IMR-90 (cell line): ENCODE measurements around the gene BCL2L15. TPM values are rescaled to one million over a fixed set of nuclear protein-coding genes. Genes with fewer than 3 reads are reported as not detected.

ENCODE experiments used
- ATAC-seq: fragments of 200-7000 bp; cut with Tn5 transposase; 2 replicates; pipeline ENCODE4 v1.9.1; 2020; ENCODE audit warnings: low read depth, mild to moderate bottlenecking, moderate library complexity
- BruUV-seq: library from RNA; stranded (reverse); fragments of 400-500 nt; replicated peaks from 2 replicates; lab custom pipeline; 2021; lab: Mats Ljungman, UMichigan
- CTCF ChIA-PET: fragments of 300-600 bp; formaldehyde crosslinking; extraction: SDS; loops from one replicate; lab custom pipeline; 2021; ENCODE audit warnings: antibody characterized with exemption; lab: Yijun Ruan, JAX
- POLR2A ChIA-PET: fragments of 300-600 bp; sonication (Branson Sonifier 250); formaldehyde crosslinking; loops from one replicate; lab custom pipeline; 2022; ENCODE audit warnings: antibody characterized with exemption; ENCODE audit not compliant: unreplicated experiment; lab: Charles Lee
- DNase-seq: peaks from one replicate; pipeline ENCODE4 v3.0.0; 2013
- H2AFZ ChIP-seq: replicated peaks from 2 replicates; pipeline ENCODE3; 2013; ENCODE audit warnings: low read length, mild to moderate bottlenecking; ENCODE audit not compliant: poor library complexity
- H2AK5ac ChIP-seq: 2 replicates; pipeline ENCODE4 v1.6.1; 2013; ENCODE audit warnings: low read depth, low read length, inconsistent platforms
- H2AK9ac ChIP-seq: replicated peaks from 2 replicates; pipeline ENCODE3; 2013; ENCODE audit warnings: mild to moderate bottlenecking, low read depth, low read length, moderate library complexity; ENCODE audit not compliant: poor library complexity
- H2BK120ac ChIP-seq: 2 replicates; pipeline ENCODE4 v1.6.1; 2013; ENCODE audit warnings: low read depth, low read length, inconsistent platforms
- H2BK15ac ChIP-seq: 3 replicates; pipeline ENCODE4 v1.6.1; 2013; ENCODE audit warnings: low read depth, low read length, inconsistent platforms
- H2BK20ac ChIP-seq: 2 replicates; pipeline ENCODE4 v1.6.1; 2013; ENCODE audit warnings: low read depth, mild to moderate bottlenecking, inconsistent platforms, low read length, moderate library complexity
- H2BK5ac ChIP-seq: 2 replicates; pipeline ENCODE4 v1.6.1; 2013; ENCODE audit warnings: mild to moderate bottlenecking, low read depth, low read length, inconsistent platforms; ENCODE audit not compliant: poor library complexity, severe bottlenecking
- H3K14ac ChIP-seq: replicated peaks from 2 replicates; pipeline ENCODE4 v1.6.1; 2013; ENCODE audit warnings: low read depth, low read length, inconsistent platforms
- H3K18ac ChIP-seq: 2 replicates; pipeline ENCODE4 v1.6.1; 2013; ENCODE audit warnings: low read depth, low read length, control low read depth
- H3K23ac ChIP-seq: 2 replicates; pipeline ENCODE4 v1.6.1; 2013; ENCODE audit warnings: low read depth, low read length, inconsistent platforms
- H3K27ac ChIP-seq: 2 replicates; pipeline ENCODE4 v1.5.1; 2013; ENCODE audit warnings: mild to moderate bottlenecking, control low read depth, low read length; ENCODE audit not compliant: insufficient read depth
- H3K27me3 ChIP-seq: 2 replicates; pipeline ENCODE4 v1.6.1; 2013; ENCODE audit warnings: low read length; ENCODE audit not compliant: control insufficient read depth, insufficient read depth
- H3K36me3 ChIP-seq: 2 replicates; pipeline ENCODE4 v1.6.1; 2013; ENCODE audit warnings: low read length, mixed read lengths; ENCODE audit not compliant: control insufficient read depth, insufficient read depth
- H3K4ac ChIP-seq: 2 replicates; pipeline ENCODE4 v1.6.1; 2013; ENCODE audit warnings: low read depth, low read length, inconsistent platforms
- H3K4me1 ChIP-seq: 2 replicates; pipeline ENCODE4 v1.6.1; 2013; ENCODE audit warnings: low read length, mixed read lengths; ENCODE audit not compliant: control insufficient read depth, insufficient read depth
- H3K4me2 ChIP-seq: 2 replicates; pipeline ENCODE4 v1.6.1; 2013; ENCODE audit warnings: low read depth, mild to moderate bottlenecking, control low read depth, low read length, moderate library complexity
- H3K4me3 ChIP-seq: 2 replicates; pipeline ENCODE4 v1.5.1; 2013; ENCODE audit warnings: low read depth, mild to moderate bottlenecking, control low read depth, low read length, moderate library complexity; ENCODE audit not compliant: insufficient read depth
- H3K56ac ChIP-seq: 2 replicates; pipeline ENCODE4 v1.6.1; 2013; ENCODE audit warnings: low read length, inconsistent platforms; ENCODE audit not compliant: insufficient read depth; ENCODE audit errors: extremely low read depth
- H3K79me1 ChIP-seq, 2 experiments: 2 replicates each; pipeline ENCODE4 v1.6.1; 2013; ENCODE audit warnings: low read length in 2 of 2, inconsistent platforms in 1 of 2, low read depth in 1 of 2
- H3K9ac ChIP-seq: 2 replicates; pipeline ENCODE4 v1.6.1; 2013; ENCODE audit warnings: low read depth, low read length, control low read depth
- H3K9me1 ChIP-seq: 2 replicates; pipeline ENCODE4 v1.6.1; 2013; ENCODE audit warnings: low read length, inconsistent platforms; ENCODE audit not compliant: insufficient read depth
- H3K9me3 ChIP-seq: 2 replicates; pipeline ENCODE4 v1.6.1; 2013; ENCODE audit warnings: low read length; ENCODE audit not compliant: control insufficient read depth, insufficient read depth
- H4K20me1 ChIP-seq: 2 replicates; pipeline ENCODE4 v1.6.1; 2013; ENCODE audit warnings: low read length, inconsistent platforms; ENCODE audit not compliant: insufficient read depth
- H4K5ac ChIP-seq: 2 replicates; pipeline ENCODE4 v1.6.1; 2013; ENCODE audit warnings: mild to moderate bottlenecking, low read depth, low read length, control low read depth
- H4K8ac ChIP-seq, 2 experiments: 2 replicates each; pipeline ENCODE4 v1.6.1; 2013; ENCODE audit warnings: low read depth in 2 of 2, low read length in 2 of 2, control low read depth in 1 of 2, inconsistent platforms in 1 of 2
- H4K91ac ChIP-seq: 2 replicates; pipeline ENCODE4 v1.6.1; 2013; ENCODE audit warnings: low read depth, low read length, inconsistent platforms; ENCODE audit not compliant: insufficient read depth
- BHLHE40 ChIP-seq: fragments of 150-350 bp; IDR thresholded peaks from 2 replicates; pipeline ENCODE4 v1.6.1; 2016; ENCODE audit warnings: mild to moderate bottlenecking, low read depth, low read length
- CEBPB ChIP-seq: IDR thresholded peaks from 2 replicates; pipeline ENCODE4 v1.6.1; 2012; ENCODE audit warnings: low read depth, low read length, improper control_type of control experiment
- CHD1 ChIP-seq: IDR thresholded peaks from 2 replicates; pipeline ENCODE4 v1.6.1; 2012; ENCODE audit warnings: low read depth, low read length, improper control_type of control experiment
- MAZ ChIP-seq: IDR thresholded peaks from 2 replicates; pipeline ENCODE4 v1.6.1; 2012; ENCODE audit warnings: low read depth, mild to moderate bottlenecking, low read length, improper control_type of control experiment, moderate library complexity, borderline replicate concordance
- RAD21 ChIP-seq: IDR thresholded peaks from 2 replicates; pipeline ENCODE4 v1.6.1; 2012; ENCODE audit warnings: low read length, improper control_type of control experiment
- RFX5 ChIP-seq: IDR thresholded peaks from 2 replicates; pipeline ENCODE4 v1.8.0; 2012; ENCODE audit warnings: low read depth, mild to moderate bottlenecking, low read length, moderate library complexity
- SMC3 ChIP-seq: fragments of 150-350 bp; IDR thresholded peaks from 2 replicates; pipeline ENCODE4 v1.6.1; 2016; ENCODE audit warnings: low read depth, mild to moderate bottlenecking, antibody characterized with exemption, low read length, moderate library complexity
- WGBS, 2 experiments: methylation state at CpG; one replicate each; pipeline versions ENCODE4 v1.1.5 to v1.1.7; 2013; ENCODE audit warnings: missing lambda C conversion rate in 2 of 2; ENCODE audit not compliant: insufficient read length in 1 of 2; ENCODE audit errors: extremely low coverage in 2 of 2; 5-methylcytosine and 5-hydroxymethylcytosine counted together
- dilution Hi-C: fragments of 300-500 bp; cut with HindIII; formaldehyde crosslinking; loops from one replicate; pipeline ENCODE4 v1.14.3; 2018; ENCODE audit warnings: low sequenced_read_pairs; ENCODE audit not compliant: unreplicated experiment
- in situ Hi-C: fragments of 300-500 bp; cut with MboI; formaldehyde crosslinking; loops from 3 replicates; pipeline ENCODE4 v1.14.3; 2019; ENCODE audit warnings: low sequenced_read_pairs, inconsistent platforms, mixed read lengths
- intact Hi-C: fragments of 100-400 bp; cut with micrococcal nuclease; formaldehyde crosslinking; loops from 2 replicates; pipeline ENCODE4 v1.10.0; 2022
- polyA plus RNA-seq, 3 experiments: library from polyadenylated mRNA; depleted of rRNA; stranded (reverse); fragments of >200 nt; gene quantifications; 2 replicates each; pipeline ENCODE4 v1.2.3, GENCODE V29; 2012; ENCODE audit warnings: low replicate concordance in 1 of 3
- total RNA-seq: library from RNA; depleted of rRNA; stranded (reverse); fragments of >200 nt; gene quantifications from 2 replicates; pipeline ENCODE4 v1.2.3, GENCODE V29; 2012
- TF ChIP-seq, protein P1 (sequence below): conservative IDR thresholded peaks from 2 replicates; pipeline ENCODE4 v1.5.1; 2012; ENCODE audit warnings: mild to moderate bottlenecking, low read depth, low read length, improper control_type of control experiment

Gene BCL2L15
- total and polyA plus RNA-seq, 2 of the 4 experiments (the other 2 are of a cell fraction): under 0.01 to 0.15 TPM

DNA sequence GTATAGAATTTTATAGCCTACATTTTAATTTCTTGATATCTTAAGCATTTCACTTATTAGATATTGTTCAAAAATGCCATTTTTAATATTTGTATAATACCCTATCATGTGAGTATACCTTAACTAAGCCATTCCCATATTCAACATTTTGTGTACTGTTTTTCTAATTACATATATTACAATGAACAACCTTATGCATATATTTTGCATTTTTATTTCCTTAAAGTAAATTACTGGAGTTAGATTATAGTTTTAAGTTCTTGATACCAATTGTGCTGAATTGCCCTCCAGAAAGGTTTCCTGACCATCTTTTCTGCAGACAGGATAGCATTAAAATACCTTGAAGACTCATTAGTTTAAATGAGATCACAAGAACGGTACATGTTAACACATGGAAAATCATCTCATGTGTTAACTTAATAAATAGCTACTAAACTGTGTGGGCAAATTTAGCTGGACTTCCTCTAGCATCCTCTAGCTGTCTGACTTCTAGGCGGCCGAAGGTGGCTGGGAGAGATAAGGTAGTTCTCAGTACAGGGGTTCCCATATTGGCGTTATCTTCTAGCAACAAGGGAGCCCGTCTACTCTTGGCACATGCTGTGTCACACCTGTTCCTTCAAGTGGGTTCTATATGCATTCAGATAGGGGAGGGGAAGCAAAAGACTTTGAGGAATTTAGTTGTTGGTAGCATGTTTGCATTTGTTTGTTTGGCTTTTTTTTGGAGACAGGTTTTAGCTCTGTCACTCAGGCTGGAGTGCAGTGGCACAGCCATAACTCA, 26.7 kb upstream of the BCL2L15 start:
- Histone ChIP-seq H3K4me3 (no peak overlapping the region), H3K79me1 (peaks cover 3 to 25% of the 10 kb centered on the region in 2 experiments; a peak in 2 of 4 replicates), H3K4me1 (peaks cover 7% of the 10 kb centered on the region), H3K9me3 (no peaks in the 10 kb centered on the region), H3K23ac (no peak overlapping the region), H3K9ac (no peak overlapping the region), H2AFZ (no peak overlapping the region), H3K36me3 (peaks cover 9% of the 10 kb centered on the region), H3K56ac (no peak overlapping the region), H4K8ac (no peak overlapping the region), H3K4me2 (no peak overlapping the region), H2BK15ac (no peak overlapping the region), H4K20me1 (no peaks in the 10 kb centered on the region), H2BK5ac (no peak overlapping the region), H3K27ac (no peak overlapping the region), H3K27me3 (no peaks in the 10 kb centered on the region), H4K5ac (no peak overlapping the region), H3K18ac (no peak overlapping the region), H3K4ac (no peak overlapping the region), H2AK9ac (no peak overlapping the region), H2BK120ac (no peak overlapping the region), H4K91ac (no peak overlapping the region), H2AK5ac (no peak overlapping the region), H2BK20ac (no peak overlapping the region), H3K9me1 (peaks cover 6% of the 10 kb centered on the region), H3K14ac (no peak overlapping the region)
- ATAC-seq (no peak), DNase-seq (no peak)
- intact Hi-C loops: loop anchor here (2.0 kb wide), 1 partner anchor 15 kb away; the partner anchor contains the start of gene HIPK1
- BruUV-seq: no TSS peak
- ChIA-PET CTCF (no interaction called here), POLR2A (no interaction called here)
- TF ChIP-seq CHD1 (no peak), CEBPB (no peak), SMC3 (no peak), RFX5 (no peak), RAD21 (no peak), BHLHE40 (no peak), MAZ (no peak)
- TF ChIP-seq, protein P1, sequence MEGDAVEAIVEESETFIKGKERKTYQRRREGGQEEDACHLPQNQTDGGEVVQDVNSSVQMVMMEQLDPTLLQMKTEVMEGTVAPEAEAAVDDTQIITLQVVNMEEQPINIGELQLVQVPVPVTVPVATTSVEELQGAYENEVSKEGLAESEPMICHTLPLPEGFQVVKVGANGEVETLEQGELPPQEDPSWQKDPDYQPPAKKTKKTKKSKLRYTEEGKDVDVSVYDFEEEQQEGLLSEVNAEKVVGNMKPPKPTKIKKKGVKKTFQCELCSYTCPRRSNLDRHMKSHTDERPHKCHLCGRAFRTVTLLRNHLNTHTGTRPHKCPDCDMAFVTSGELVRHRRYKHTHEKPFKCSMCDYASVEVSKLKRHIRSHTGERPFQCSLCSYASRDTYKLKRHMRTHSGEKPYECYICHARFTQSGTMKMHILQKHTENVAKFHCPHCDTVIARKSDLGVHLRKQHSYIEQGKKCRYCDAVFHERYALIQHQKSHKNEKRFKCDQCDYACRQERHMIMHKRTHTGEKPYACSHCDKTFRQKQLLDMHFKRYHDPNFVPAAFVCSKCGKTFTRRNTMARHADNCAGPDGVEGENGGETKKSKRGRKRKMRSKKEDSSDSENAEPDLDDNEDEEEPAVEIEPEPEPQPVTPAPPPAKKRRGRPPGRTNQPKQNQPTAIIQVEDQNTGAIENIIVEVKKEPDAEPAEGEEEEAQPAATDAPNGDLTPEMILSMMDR: no peak
- in situ Hi-C loops: loop anchor here (25.0 kb wide), 1 partner anchor 777 kb away; no protein-coding TSS in a partner anchor
- no CpG with 5 or more reads among the region's 5 CpGs for WGBS, 2 experiments
- dilution Hi-C loops: no loop called here
